Measurements from ENCODE around the gene PAX5.

DNA sequence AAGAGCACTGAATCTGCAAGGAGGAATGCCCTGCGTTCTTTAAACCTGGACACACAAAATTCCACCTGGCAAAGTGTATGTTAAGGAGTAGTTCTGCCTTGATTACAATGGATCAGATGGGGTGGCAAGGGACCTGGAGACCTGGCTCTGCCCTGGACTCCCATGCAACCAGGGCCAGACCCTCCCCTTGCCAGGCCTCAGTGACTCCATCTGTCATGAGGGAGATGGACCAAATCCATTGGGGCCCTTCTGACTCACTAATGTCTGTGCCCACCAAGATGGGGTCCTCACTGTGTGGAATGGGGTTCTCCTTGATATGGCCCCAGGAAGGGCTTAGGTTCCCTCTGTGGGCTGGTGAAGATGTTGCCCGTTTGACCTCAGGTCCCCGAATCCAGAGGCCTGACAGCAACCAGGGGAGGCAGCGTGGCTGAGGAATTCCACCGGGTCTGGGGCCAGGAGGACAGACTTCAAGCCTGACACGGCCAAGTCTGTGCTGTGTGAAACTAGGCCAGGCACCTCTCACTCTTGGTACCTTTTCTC is 100.3 kb downstream of the PAX5 start:
- TF ChIP-seq, protein P1, sequence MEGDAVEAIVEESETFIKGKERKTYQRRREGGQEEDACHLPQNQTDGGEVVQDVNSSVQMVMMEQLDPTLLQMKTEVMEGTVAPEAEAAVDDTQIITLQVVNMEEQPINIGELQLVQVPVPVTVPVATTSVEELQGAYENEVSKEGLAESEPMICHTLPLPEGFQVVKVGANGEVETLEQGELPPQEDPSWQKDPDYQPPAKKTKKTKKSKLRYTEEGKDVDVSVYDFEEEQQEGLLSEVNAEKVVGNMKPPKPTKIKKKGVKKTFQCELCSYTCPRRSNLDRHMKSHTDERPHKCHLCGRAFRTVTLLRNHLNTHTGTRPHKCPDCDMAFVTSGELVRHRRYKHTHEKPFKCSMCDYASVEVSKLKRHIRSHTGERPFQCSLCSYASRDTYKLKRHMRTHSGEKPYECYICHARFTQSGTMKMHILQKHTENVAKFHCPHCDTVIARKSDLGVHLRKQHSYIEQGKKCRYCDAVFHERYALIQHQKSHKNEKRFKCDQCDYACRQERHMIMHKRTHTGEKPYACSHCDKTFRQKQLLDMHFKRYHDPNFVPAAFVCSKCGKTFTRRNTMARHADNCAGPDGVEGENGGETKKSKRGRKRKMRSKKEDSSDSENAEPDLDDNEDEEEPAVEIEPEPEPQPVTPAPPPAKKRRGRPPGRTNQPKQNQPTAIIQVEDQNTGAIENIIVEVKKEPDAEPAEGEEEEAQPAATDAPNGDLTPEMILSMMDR (IDR thresholded peaks at IDR 0.05): no peak
- no peak for TF ChIP-seq POLR2AphosphoS5 (IDR thresholded peaks at IDR 0.05)

Data from breast epithelium (tissue), 3 donors.